ENCODE results near the gene FBXO24. TPM values are rescaled to one million over a fixed set of nuclear protein-coding genes. Genes with fewer than 3 reads are reported as not detected.
A peak's percentile ranks its signal among the peaks of the same experiment; 100 is the strongest.
"Not testable (repeated sequence)": the region's sequence is repeated elsewhere in the genome, so short reads cannot be mapped to it uniquely, and the experiment has no call there.

FBXO24 gene
- total and polyA plus RNA-seq, 4 donors: 0.25 to 1.3 (median 0.33) TPM

- WGBS, 2 donors: 95 to 99% methylated on average over 8 of the region's 8 CpGs
- TF ChIP-seq, protein P1, sequence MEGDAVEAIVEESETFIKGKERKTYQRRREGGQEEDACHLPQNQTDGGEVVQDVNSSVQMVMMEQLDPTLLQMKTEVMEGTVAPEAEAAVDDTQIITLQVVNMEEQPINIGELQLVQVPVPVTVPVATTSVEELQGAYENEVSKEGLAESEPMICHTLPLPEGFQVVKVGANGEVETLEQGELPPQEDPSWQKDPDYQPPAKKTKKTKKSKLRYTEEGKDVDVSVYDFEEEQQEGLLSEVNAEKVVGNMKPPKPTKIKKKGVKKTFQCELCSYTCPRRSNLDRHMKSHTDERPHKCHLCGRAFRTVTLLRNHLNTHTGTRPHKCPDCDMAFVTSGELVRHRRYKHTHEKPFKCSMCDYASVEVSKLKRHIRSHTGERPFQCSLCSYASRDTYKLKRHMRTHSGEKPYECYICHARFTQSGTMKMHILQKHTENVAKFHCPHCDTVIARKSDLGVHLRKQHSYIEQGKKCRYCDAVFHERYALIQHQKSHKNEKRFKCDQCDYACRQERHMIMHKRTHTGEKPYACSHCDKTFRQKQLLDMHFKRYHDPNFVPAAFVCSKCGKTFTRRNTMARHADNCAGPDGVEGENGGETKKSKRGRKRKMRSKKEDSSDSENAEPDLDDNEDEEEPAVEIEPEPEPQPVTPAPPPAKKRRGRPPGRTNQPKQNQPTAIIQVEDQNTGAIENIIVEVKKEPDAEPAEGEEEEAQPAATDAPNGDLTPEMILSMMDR (IDR thresholded peaks at IDR 0.05; ENCODE audit: control extremely low read depth, extremely low read depth): no peak
- H3K9ac ChIP-seq (ENCODE audit: insufficient read depth in 1 of 2, low read length in 2 of 2): no peak overlapping the region
- H3K36me3 ChIP-seq (ENCODE audit: control insufficient read depth in 4 of 4, insufficient read depth in 4 of 4, low read length in 4 of 4): peaks cover 0 to 25% (median 0%) of the 10 kb centered on the region in 4 donors
- H3K4me3 ChIP-seq: no peak overlapping the region
- peaks cover 0 to 1% (median 0%) of the 10 kb centered on the region in 5 donors for H3K4me1 ChIP-seq (ENCODE audit: control insufficient read depth in 5 of 5, insufficient read depth in 5 of 5, low read length in 5 of 5)
- no peaks in the 10 kb centered on the region for H3K27me3 ChIP-seq (ENCODE audit: control insufficient read depth in 3 of 3, insufficient read depth in 3 of 3, low read length in 2 of 3)
- no peaks in the 10 kb centered on the region for H3K9me3 ChIP-seq (ENCODE audit: control insufficient read depth in 4 of 4, insufficient read depth in 3 of 4, low read length in 3 of 4)
- H3K27ac ChIP-seq (ENCODE audit: low read depth in 1 of 2, low read length in 1 of 2): no peak overlapping the region
- DNase-seq: no peak
- ATAC-seq (ENCODE audit: insufficient read depth, low FRiP score): no peak
Observed at GRCh38 chr7:100563100-100563564, 23.0 kb upstream of the FBXO24 start.

DNA sequence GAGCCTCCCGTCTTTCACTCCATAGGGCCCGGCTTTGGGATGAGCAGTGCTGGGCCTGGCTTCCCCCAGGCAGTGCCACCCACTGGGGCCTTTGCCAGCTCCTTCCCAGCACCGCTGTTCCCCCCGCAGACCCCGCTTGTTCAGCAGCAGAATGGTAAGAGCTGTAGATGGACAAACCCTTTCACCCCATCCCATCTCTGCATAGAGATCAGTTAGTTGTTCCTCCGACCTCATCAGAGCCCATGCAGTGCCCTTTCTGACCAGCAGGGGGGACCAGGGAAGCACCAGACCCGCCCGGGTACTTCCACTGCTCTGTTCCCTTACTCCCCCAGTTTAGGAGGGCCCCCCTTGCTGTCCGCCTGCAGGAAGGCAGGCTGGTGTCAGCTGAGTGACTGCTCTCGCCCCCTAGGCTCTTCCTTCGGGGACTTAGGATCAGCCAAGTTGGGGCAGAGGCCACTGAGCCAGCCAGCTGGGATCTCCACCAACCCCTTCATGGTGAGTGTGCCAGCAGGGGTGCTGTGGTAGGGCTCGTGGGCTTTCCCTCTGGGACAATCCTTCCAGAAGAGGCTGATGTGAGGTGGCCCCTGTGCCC is 22.2 kb upstream of the FBXO24 start:
- Histone ChIP-seq H3K27me3 (ENCODE audit: control insufficient read depth in 3 of 3, insufficient read depth in 3 of 3, low read length in 2 of 3) (no peaks in the 10 kb centered on the region), H3K4me1 (ENCODE audit: control insufficient read depth in 5 of 5, insufficient read depth in 5 of 5, low read length in 5 of 5) (peaks cover 0 to 4% (median 0%) of the 10 kb centered on the region in 5 donors), H3K27ac (ENCODE audit: low read depth in 1 of 2, low read length in 1 of 2) (no peak overlapping the region), H3K36me3 (ENCODE audit: control insufficient read depth in 4 of 4, insufficient read depth in 4 of 4, low read length in 4 of 4) (peaks cover 0 to 20% (median 0%) of the 10 kb centered on the region in 4 donors), H3K9ac (ENCODE audit: insufficient read depth in 1 of 2, low read length in 2 of 2) (no peak overlapping the region), H3K4me3 (no peak overlapping the region), H3K9me3 (ENCODE audit: control insufficient read depth in 4 of 4, insufficient read depth in 3 of 4, low read length in 3 of 4) (no peaks in the 10 kb centered on the region)
- ATAC-seq (ENCODE audit: insufficient read depth, low FRiP score) (peak; percentile 73), DNase-seq (peak; percentile 73 to 81 (median 76))
- TF ChIP-seq, protein P1 (IDR thresholded peaks at IDR 0.05; ENCODE audit: control extremely low read depth, extremely low read depth): peak; percentile 90
- 32% methylated on average over 12 of the region's 12 CpGs for WGBS, 2 donors

DNA sequence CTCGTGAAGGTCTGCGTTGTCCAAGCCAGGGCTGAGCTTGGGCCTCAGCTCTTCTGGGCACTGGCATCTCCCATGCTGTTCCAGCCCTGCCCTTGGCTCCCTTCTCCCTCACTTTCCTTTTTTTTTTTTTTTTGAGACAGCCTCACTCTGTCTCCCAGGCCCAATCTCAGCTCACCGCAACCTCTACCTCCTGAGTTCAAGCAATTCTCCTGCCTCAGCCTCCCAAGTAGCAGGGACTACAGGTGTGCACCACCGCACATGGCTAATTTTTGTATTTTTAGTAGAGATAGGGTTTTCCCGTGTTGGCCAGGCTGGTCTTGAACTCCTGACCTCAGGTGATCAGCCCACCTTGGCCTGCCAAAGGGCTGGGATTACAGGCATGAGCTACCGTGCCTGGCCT is 21.7 kb upstream of the FBXO24 start:
- H3K27ac ChIP-seq (ENCODE audit: low read depth in 1 of 2, low read length in 1 of 2); H3K4me1 ChIP-seq (ENCODE audit: control insufficient read depth in 5 of 5, insufficient read depth in 5 of 5, low read length in 5 of 5); H3K4me3 ChIP-seq; H3K9ac ChIP-seq (ENCODE audit: insufficient read depth in 1 of 2, low read length in 2 of 2); DNase-seq; ATAC-seq (ENCODE audit: insufficient read depth, low FRiP score); H3K27me3 ChIP-seq (ENCODE audit: control insufficient read depth in 3 of 3, insufficient read depth in 3 of 3, low read length in 2 of 3); H3K9me3 ChIP-seq (ENCODE audit: control insufficient read depth in 4 of 4, insufficient read depth in 3 of 4, low read length in 3 of 4): not testable (repeated sequence)
- H3K36me3 ChIP-seq (ENCODE audit: control insufficient read depth in 4 of 4, insufficient read depth in 4 of 4, low read length in 4 of 4): peaks cover 0 to 17% (median 0%) of the 10 kb centered on the region in 4 donors
- 87 to 91% methylated on average over 6 of the region's 6 CpGs for WGBS, 2 donors

DNA sequence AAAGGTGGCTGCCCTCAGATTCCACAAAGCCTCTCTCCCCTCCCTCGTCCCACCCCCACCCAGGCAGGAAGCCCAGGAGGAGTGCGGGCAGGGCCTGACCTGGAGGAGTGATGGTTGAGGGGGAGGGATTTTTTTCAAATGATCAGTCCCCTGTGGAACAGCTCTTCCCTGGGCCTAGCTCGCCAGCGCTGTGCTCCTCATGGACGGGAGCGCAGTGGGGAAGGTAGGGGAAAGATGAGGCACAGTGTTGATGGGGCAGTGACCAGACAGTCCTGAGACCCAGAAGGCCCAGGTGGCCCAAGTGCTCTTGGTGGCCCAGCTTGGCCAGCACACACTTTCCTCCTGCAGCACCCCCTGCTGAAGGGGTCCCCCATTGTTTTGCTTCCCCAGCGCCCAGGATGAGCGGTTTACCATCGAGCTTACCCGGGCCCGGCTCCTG is 21.0 kb upstream of the FBXO24 start:
- 92 to 95% methylated on average over 11 of the region's 11 CpGs for WGBS, 2 donors
- TF ChIP-seq, protein P1 (IDR thresholded peaks at IDR 0.05; ENCODE audit: control extremely low read depth, extremely low read depth): no peak
- H3K4me3 ChIP-seq: no peak overlapping the region
- H3K9ac ChIP-seq (ENCODE audit: insufficient read depth in 1 of 2, low read length in 2 of 2): no peak overlapping the region
- ATAC-seq (ENCODE audit: insufficient read depth, low FRiP score) (no peak), DNase-seq (no peak)
- H3K27ac ChIP-seq (ENCODE audit: low read depth in 1 of 2, low read length in 1 of 2): no peak overlapping the region
- H3K36me3 ChIP-seq (ENCODE audit: control insufficient read depth in 4 of 4, insufficient read depth in 4 of 4, low read length in 4 of 4): peaks cover 0 to 17% (median 0%) of the 10 kb centered on the region in 4 donors
- no peaks in the 10 kb centered on the region for H3K9me3 ChIP-seq (ENCODE audit: control insufficient read depth in 4 of 4, insufficient read depth in 3 of 4, low read length in 3 of 4)
- peaks cover 0 to 11% (median 3%) of the 10 kb centered on the region in 5 donors for H3K4me1 ChIP-seq (ENCODE audit: control insufficient read depth in 5 of 5, insufficient read depth in 5 of 5, low read length in 5 of 5)
- no peaks in the 10 kb centered on the region for H3K27me3 ChIP-seq (ENCODE audit: control insufficient read depth in 3 of 3, insufficient read depth in 3 of 3, low read length in 2 of 3)

All from lung (tissue), 12 donors.